ENCODE results near the gene MLPH. TPM values are rescaled to one million over a fixed set of nuclear protein-coding genes. Genes with fewer than 3 reads are reported as not detected.

MLPH gene, protein sequence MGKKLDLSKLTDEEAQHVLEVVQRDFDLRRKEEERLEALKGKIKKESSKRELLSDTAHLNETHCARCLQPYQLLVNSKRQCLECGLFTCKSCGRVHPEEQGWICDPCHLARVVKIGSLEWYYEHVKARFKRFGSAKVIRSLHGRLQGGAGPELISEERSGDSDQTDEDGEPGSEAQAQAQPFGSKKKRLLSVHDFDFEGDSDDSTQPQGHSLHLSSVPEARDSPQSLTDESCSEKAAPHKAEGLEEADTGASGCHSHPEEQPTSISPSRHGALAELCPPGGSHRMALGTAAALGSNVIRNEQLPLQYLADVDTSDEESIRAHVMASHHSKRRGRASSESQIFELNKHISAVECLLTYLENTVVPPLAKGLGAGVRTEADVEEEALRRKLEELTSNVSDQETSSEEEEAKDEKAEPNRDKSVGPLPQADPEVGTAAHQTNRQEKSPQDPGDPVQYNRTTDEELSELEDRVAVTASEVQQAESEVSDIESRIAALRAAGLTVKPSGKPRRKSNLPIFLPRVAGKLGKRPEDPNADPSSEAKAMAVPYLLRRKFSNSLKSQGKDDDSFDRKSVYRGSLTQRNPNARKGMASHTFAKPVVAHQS
- total RNA-seq (1 to 10 TPM in 3 of 9 donors, under 1 TPM in 5, not detected in 1; 0.12 to 1.9 (median 0.68) TPM), polyA plus RNA-seq (1 to 10 TPM in 2 of 3 donors, under 1 TPM in 1; 0.57 to 3.6 (median 3.0) TPM)
- long read RNA-seq, donor 1: 0 reads
- long read RNA-seq, donor 2: 0 reads
- long read RNA-seq, donor 3: 0 reads
- long read RNA-seq, donor 4: 0 reads
- long read RNA-seq, donor 5: 0 reads
- long read RNA-seq, donor 6: 0 reads
- long read RNA-seq, donor 7: 0 reads
- long read RNA-seq, donor 8: 0 reads
- long read RNA-seq, donor 9: 0 reads
- long read RNA-seq, donor 10: 0 reads

- 1 to 6% (median 2%) methylated on average over 16 to 63 of the region's 63 CpGs; no CpG with 5 or more reads in 1 of the 4 donors for WGBS, 4 donors
- no peak for DNase-seq
- Histone ChIP-seq H3K27ac (no peak within 1 kb of the TSS), H3K4me1 (replicated peaks in 1 of 2) (peaks cover 0 to 5% of the 10 kb centered on the region in 2 donors), H3K4me3 (peak within 1 kb of the TSS in 1 of 4 donors; percentile 33), H3K9me3 (replicated peaks in 1 of 3) (peaks cover 0 to 5% (median 0%) of the 10 kb centered on the region in 3 donors), H3K36me3 (replicated peaks in 1 of 2) (no peaks in the 10 kb centered on the region), H3K27me3 (peaks cover 30% of the 10 kb centered on the region)
- TF ChIP-seq POLR2A (IDR thresholded peaks at IDR 0.05): no peak
- no peak for TF ChIP-seq CTCF (IDR thresholded peaks at IDR 0.05)
- intact Hi-C loops (cut with DNase I): no loop called here
Observed at GRCh38 chr2:237486819-237487448, at the start of gene MLPH. MLPH (plus strand) TSS chr2:237487251; CDS start chr2:237493427, 6,176 bp downstream.

- no peak for DNase-seq
- no peaks in the 10 kb centered on the region for H3K4me1 ChIP-seq (replicated peaks in 1 of 2)
- TF ChIP-seq POLR2A (IDR thresholded peaks at IDR 0.05) (no peak), CTCF (IDR thresholded peaks at IDR 0.05) (no peak)
- peaks cover 14% of the 10 kb centered on the region for H3K27me3 ChIP-seq
- no peaks in the 10 kb centered on the region for H3K36me3 ChIP-seq (replicated peaks in 1 of 2)
- intact Hi-C loops (cut with DNase I): no loop called here
- no peaks in the 10 kb centered on the region for H3K9me3 ChIP-seq (replicated peaks in 1 of 3)
- WGBS, 4 donors: 73 to 83% (median 80%) methylated on average over 5 of the region's 5 CpGs; no CpG with 5 or more reads in 1 of the 4 donors
- no peak overlapping the region for H3K27ac ChIP-seq
- H3K4me3 ChIP-seq: no peak overlapping the region
Observed at GRCh38 chr2:237437566-237437965, 49.5 kb upstream of the MLPH start.

GRCh38 chr2:237438080-237438940, 48.7 kb upstream of the MLPH start:
- Histone ChIP-seq H3K27me3 (peaks cover 10% of the 10 kb centered on the region), H3K4me1 (replicated peaks in 1 of 2) (no peaks in the 10 kb centered on the region), H3K36me3 (replicated peaks in 1 of 2) (no peaks in the 10 kb centered on the region), H3K9me3 (replicated peaks in 1 of 3) (no peaks in the 10 kb centered on the region), H3K4me3 (no peak overlapping the region), H3K27ac (no peak overlapping the region)
- WGBS, 4 donors: 65 to 70% (median 67%) methylated on average over 8 of the region's 8 CpGs
- intact Hi-C loops (cut with DNase I): no loop called here
- no peak for TF ChIP-seq POLR2A (IDR thresholded peaks at IDR 0.05)
- TF ChIP-seq CTCF (IDR thresholded peaks at IDR 0.05): no peak
- DNase-seq: no peak
